Neural cell (in vitro differentiated cells): ENCODE results near the gene CCDC71. TPM values are rescaled to one million over a fixed set of nuclear protein-coding genes. Genes with fewer than 3 reads are reported as not detected.

Source experiments
- polyA plus RNA-seq: library from polyadenylated mRNA; depleted of rRNA; stranded (reverse); fragments of >200 nt; gene quantifications from 2 replicates; pipeline ENCODE4 v1.2.3, GENCODE V29; 2014

The CCDC71 gene
- polyA plus RNA-seq, 1 donor from 2014 or later = 14.8 TPM

Other genes with a start within 250 kb of the CCDC71 start
- 148 and 153 TPM in 2 replicates for gene ARIH2, start 247.5 kb downstream of the CCDC71 start, polyA plus RNA-seq
- gene P4HTM, start 176.1 kb downstream of the CCDC71 start, polyA plus RNA-seq = 97.3 and 111 TPM in 2 replicates
- 315 and 326 TPM in 2 replicates for gene WDR6, start 158.9 kb downstream of the CCDC71 start, polyA plus RNA-seq
- 121 and 145 TPM in 2 replicates for gene DALRD3, start 147.8 kb downstream of the CCDC71 start, polyA plus RNA-seq
- gene NDUFAF3, start 144.2 kb downstream of the CCDC71 start, polyA plus RNA-seq = 36.2 and 49.0 TPM in 2 replicates
- gene IMPDH2, start 136.9 kb downstream of the CCDC71 start, polyA plus RNA-seq = 137 and 148 TPM in 2 replicates
- 87.5 and 122 TPM in 2 replicates for gene QRICH1, start 72.3 kb downstream of the CCDC71 start, polyA plus RNA-seq
- gene QARS1, start 61.6 kb downstream of the CCDC71 start, polyA plus RNA-seq = 174 and 212 TPM in 2 replicates
- 58.5 and 62.0 TPM in 2 replicates for gene USP19, start 45.5 kb downstream of the CCDC71 start, polyA plus RNA-seq
- gene LAMB2, start 33.3 kb downstream of the CCDC71 start, polyA plus RNA-seq = 2.0 and 15.9 TPM in 2 replicates
- gene KLHDC8B, start 5.3 kb upstream of the CCDC71 start, polyA plus RNA-seq = 64.2 and 65.1 TPM in 2 replicates
- gene C3orf62, start 110.9 kb upstream of the CCDC71 start, polyA plus RNA-seq = 15.6 and 18.0 TPM in 2 replicates
- gene USP4, start 173.7 kb upstream of the CCDC71 start, polyA plus RNA-seq = 35.5 and 42.7 TPM in 2 replicates
- gene GPX1, start 192.0 kb upstream of the CCDC71 start, polyA plus RNA-seq = 106 and 130 TPM in 2 replicates
- 142 and 159 TPM in 2 replicates for gene RHOA, start 245.6 kb upstream of the CCDC71 start, polyA plus RNA-seq
- 17.1 and 23.5 TPM in 2 replicates for gene TCTA, start 246.1 kb upstream of the CCDC71 start, polyA plus RNA-seq